AG09319 (cell line): Measurements from ENCODE around the gene SPTSSB.

ENCODE experiments used
- DNase-seq: peaks from one replicate; pipeline ENCODE4 v3.0.0-alpha.2; 2010; ENCODE audit warnings: low read depth; ENCODE audit errors: extremely low read depth
- TF ChIP-seq, protein P1 (sequence below): IDR thresholded peaks from 2 replicates; pipeline ENCODE4 v1.5.1; 2011; ENCODE audit warnings: low read depth, mild to moderate bottlenecking, inconsistent platforms, low read length, moderate library complexity

The SPTSSB gene

DNA sequence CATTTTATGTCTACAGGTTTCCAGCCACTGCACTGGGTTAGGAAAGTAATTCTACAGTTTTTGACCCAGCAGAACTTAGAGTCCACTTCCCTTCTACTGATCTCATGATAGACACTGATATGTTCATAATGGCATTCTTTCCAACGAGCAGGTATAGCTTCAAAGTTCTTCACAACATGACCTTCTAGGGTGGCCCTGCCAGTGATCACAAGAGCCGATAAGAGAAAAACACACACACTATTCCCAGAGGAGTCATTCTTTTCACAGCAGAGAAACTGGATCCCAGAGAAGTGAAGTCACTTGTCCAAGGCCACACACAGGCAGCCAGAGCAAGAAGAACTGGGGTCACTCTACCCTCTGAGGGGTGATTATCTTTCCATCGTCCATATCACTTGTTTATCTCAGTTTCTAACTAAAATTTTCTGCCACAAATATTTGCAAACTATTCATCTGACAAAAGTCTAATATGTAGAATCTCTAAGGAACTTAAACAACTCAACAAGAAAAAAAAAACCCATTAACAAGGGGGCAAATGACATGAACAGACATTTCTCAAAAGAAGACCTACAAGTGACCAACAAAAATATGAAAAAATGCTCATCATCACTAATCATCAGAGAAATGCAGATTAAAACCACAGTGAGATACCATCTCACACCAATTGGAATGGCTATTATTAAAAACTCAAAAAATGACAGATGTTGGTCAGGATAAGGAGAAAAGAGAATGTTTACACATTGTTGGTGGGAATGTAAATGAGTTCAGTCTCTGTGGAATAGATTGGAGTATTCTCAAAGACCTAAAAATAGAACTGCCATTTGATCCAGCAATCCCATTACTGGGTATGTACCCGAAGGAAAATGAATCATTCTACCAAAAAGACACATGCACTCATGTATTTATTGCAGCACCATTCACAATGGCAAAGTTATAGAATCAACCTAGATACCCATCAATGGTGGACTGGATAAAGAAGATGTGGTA lies 31.5 kb downstream of the SPTSSB start:
- TF ChIP-seq, protein P1, sequence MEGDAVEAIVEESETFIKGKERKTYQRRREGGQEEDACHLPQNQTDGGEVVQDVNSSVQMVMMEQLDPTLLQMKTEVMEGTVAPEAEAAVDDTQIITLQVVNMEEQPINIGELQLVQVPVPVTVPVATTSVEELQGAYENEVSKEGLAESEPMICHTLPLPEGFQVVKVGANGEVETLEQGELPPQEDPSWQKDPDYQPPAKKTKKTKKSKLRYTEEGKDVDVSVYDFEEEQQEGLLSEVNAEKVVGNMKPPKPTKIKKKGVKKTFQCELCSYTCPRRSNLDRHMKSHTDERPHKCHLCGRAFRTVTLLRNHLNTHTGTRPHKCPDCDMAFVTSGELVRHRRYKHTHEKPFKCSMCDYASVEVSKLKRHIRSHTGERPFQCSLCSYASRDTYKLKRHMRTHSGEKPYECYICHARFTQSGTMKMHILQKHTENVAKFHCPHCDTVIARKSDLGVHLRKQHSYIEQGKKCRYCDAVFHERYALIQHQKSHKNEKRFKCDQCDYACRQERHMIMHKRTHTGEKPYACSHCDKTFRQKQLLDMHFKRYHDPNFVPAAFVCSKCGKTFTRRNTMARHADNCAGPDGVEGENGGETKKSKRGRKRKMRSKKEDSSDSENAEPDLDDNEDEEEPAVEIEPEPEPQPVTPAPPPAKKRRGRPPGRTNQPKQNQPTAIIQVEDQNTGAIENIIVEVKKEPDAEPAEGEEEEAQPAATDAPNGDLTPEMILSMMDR, result no peak
- DNase-seq, result no peak

GRCh38 chr3:161337311-161337710 lies 34.0 kb downstream of the SPTSSB start:
- TF ChIP-seq, protein P1, result no peak
- DNase-seq, result no peak

- TF ChIP-seq, protein P1, result no peak
- no peak for DNase-seq
Measured at GRCh38 chr3:161336661-161337060, 34.7 kb downstream of the SPTSSB start.

DNA sequence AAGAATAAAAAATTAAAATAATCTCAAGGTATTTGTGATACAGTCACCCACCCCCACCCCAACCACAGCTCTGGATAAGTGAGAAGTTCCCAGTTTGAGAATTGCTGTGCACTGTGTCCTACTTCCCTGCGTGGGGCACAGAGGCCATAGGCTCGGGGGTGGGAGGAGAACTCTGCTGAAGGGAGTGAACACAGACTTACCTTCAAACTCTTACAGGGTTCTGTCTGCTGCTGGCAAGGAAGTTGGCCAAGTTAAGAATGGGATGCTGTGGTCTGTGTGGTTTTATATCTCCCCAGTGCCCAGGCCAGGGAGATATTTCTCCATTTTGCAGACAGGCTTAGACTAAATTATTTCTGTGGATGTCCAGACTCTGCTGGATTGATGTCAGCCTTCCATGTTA lies 37.6 kb downstream of the SPTSSB start:
- TF ChIP-seq, protein P1, result no peak

DNA sequence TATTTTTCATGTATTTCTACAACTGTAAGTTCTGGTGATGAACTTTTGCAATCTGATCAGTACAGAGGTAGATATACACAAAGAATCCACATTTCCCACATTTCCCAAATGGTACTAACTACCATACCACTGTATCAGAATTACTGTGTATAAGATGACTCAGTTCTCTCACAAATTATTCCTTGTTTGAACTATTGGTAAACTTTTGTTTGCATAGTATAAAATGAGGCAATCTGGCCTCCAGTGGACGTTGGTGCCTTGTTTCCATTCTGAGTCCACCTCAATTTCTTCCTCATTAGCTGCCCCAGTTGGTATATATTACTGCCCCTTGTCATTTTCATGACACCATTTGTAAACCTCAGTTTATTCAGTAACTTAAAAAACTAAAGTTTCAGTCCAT lies 38.5 kb downstream of the SPTSSB start:
- DNase-seq, result no peak
- TF ChIP-seq, protein P1, result no peak

More for the DNA sequence above, 37.6 kb downstream of the SPTSSB start:
- no peak for DNase-seq

DNA sequence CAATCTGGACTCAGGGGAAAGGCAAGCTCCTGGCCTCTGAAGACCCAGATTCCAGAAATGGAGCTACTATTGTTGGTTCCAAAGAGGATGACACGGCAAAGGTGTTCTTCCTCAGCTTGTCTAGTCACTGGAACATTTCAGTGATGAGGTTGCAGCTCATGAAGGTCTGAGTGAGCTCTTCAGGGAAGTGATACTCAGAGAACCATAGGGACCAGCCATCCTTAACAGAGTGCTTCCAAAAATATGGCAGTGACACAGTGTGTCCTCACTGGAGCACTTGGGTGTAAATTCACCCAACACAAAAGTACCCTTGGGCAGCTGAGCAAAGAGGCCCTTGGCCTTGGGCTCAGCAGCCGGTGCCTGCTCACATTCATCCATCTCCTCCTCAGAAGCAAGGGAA lies 46.3 kb downstream of the SPTSSB start:
- TF ChIP-seq, protein P1, result no peak
- DNase-seq, result no peak

DNA sequence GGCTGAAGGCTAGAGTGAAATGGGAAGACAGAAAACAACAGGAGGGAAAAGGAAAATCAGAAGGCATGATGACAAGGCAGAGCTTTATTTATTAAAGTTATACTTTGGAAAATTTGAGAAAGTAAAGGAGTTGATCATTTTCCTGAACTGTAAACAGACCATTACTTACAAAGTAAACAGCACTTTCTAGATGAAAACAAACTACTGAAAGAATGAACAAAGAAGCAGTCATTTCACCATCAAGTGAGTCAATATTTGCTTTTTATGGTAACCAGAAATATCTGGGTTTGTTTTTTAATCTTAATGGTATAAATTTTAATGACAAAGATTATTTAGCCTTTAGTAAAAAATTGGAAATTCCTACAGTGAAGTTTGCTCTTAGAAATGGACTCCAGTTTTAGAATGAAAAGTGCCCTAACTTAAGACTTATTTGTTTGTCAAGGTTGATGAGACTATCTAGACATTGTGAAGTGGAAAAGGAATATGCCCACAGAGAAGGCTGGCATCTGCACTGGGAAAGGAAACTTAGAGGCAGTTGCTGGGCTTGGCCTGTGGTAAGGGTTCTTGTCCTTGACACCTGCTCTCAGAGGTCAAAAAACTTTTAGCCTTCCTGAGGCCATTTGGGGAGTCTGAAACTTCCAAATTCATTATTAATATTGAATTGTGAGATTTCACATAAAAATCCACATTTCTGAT lies 47.2 kb downstream of the SPTSSB start:
- DNase-seq, result no peak

More for the DNA sequence above, 47.2 kb downstream of the SPTSSB start:
- TF ChIP-seq, protein P1, result no peak
